ENCODE measurements around the gene DENND5A. TPM values are rescaled to one million over a fixed set of nuclear protein-coding genes. Genes with fewer than 3 reads are reported as not detected.
"Not testable (repeated sequence)": the region's sequence is repeated elsewhere in the genome, so short reads cannot be mapped to it uniquely, and the experiment has no call there.

Gene DENND5A
- total RNA-seq, 1 experiment from 2014 or later = 110 TPM

GRCh38 chr11:9251311-9251710 is 13.8 kb downstream of the DENND5A start:
- Histone ChIP-seq H3K27me3 (ENCODE audit: control insufficient read depth, insufficient read depth, low read length) (no peaks in the 10 kb centered on the region), H3K4me3 (ENCODE audit: insufficient read depth, low read depth, low read length) (no peak overlapping the region), H3K36me3 (replicated peaks; ENCODE audit: control insufficient read depth, insufficient read depth, low read length) (no peaks in the 10 kb centered on the region)
- DNase-seq = no peak

GRCh38 chr11:9250139-9250582 is 15.0 kb downstream of the DENND5A start:
- no peak for DNase-seq
- Histone ChIP-seq H3K36me3 (replicated peaks; ENCODE audit: control insufficient read depth, insufficient read depth, low read length) (no peaks in the 10 kb centered on the region), H3K27me3 (ENCODE audit: control insufficient read depth, insufficient read depth, low read length) (no peaks in the 10 kb centered on the region), H3K4me3 (ENCODE audit: insufficient read depth, low read depth, low read length) (no peak overlapping the region)

- Histone ChIP-seq H3K36me3 (replicated peaks; ENCODE audit: control insufficient read depth, insufficient read depth, low read length) (no peaks in the 10 kb centered on the region), H3K27me3 (ENCODE audit: control insufficient read depth, insufficient read depth, low read length) (no peaks in the 10 kb centered on the region), H3K4me3 (ENCODE audit: insufficient read depth, low read depth, low read length) (no peak overlapping the region)
- DNase-seq = no peak
These were observed 15.9 kb downstream of the DENND5A start for GRCh38 chr11:9249252-9249651.

- no peaks in the 10 kb centered on the region for H3K27me3 ChIP-seq (ENCODE audit: control insufficient read depth, insufficient read depth, low read length)
- no peak overlapping the region for H3K4me3 ChIP-seq (ENCODE audit: insufficient read depth, low read depth, low read length)
- no peak for DNase-seq
- H3K36me3 ChIP-seq (replicated peaks; ENCODE audit: control insufficient read depth, insufficient read depth, low read length) = no peaks in the 10 kb centered on the region
These were observed 17.3 kb downstream of the DENND5A start for GRCh38 chr11:9247863-9248262.

- not testable (repeated sequence) for DNase-seq; H3K4me3 ChIP-seq (ENCODE audit: insufficient read depth, low read depth, low read length); H3K36me3 ChIP-seq (replicated peaks; ENCODE audit: control insufficient read depth, insufficient read depth, low read length); H3K27me3 ChIP-seq (ENCODE audit: control insufficient read depth, insufficient read depth, low read length)
These were observed 28.9 kb downstream of the DENND5A start for GRCh38 chr11:9236242-9236641.

GRCh38 chr11:9232482-9232881 is 32.7 kb downstream of the DENND5A start:
- H3K4me3 ChIP-seq (ENCODE audit: insufficient read depth, low read depth, low read length) = no peak overlapping the region
- no peak for DNase-seq
- H3K27me3 ChIP-seq (ENCODE audit: control insufficient read depth, insufficient read depth, low read length) = peaks cover 9% of the 10 kb centered on the region; the same call in 1 of the 2 replicates
- H3K36me3 ChIP-seq (replicated peaks; ENCODE audit: control insufficient read depth, insufficient read depth, low read length) = no peaks in the 10 kb centered on the region; the same call in 1 of the 2 replicates

- no peak overlapping the region for H3K4me3 ChIP-seq (ENCODE audit: insufficient read depth, low read depth, low read length)
- peak; percentile 33 for DNase-seq
These were observed 33.3 kb downstream of the DENND5A start for GRCh38 chr11:9231848-9232177.

GRCh38 chr11:9230296-9230695 is 34.9 kb downstream of the DENND5A start:
- no peaks in the 10 kb centered on the region for H3K36me3 ChIP-seq (replicated peaks; ENCODE audit: control insufficient read depth, insufficient read depth, low read length)
- H3K4me3 ChIP-seq (ENCODE audit: insufficient read depth, low read depth, low read length) = no peak overlapping the region
- peaks cover 9% of the 10 kb centered on the region; the same call in 1 of the 2 replicates for H3K27me3 ChIP-seq (ENCODE audit: control insufficient read depth, insufficient read depth, low read length)
- no peak for DNase-seq

More at GRCh38 chr11:9231848-9232177, 33.3 kb downstream of the DENND5A start:
- Histone ChIP-seq H3K36me3 (replicated peaks; ENCODE audit: control insufficient read depth, insufficient read depth, low read length) (no peaks in the 10 kb centered on the region; the same call in 1 of the 2 replicates), H3K27me3 (ENCODE audit: control insufficient read depth, insufficient read depth, low read length) (peaks cover 9% of the 10 kb centered on the region; the same call in 1 of the 2 replicates)

- no peak for DNase-seq
- peaks cover 9% of the 10 kb centered on the region; the same call in 1 of the 2 replicates for H3K27me3 ChIP-seq (ENCODE audit: control insufficient read depth, insufficient read depth, low read length)
- no peaks in the 10 kb centered on the region for H3K36me3 ChIP-seq (replicated peaks; ENCODE audit: control insufficient read depth, insufficient read depth, low read length)
- no peak overlapping the region for H3K4me3 ChIP-seq (ENCODE audit: insufficient read depth, low read depth, low read length)
These were observed 37.1 kb downstream of the DENND5A start for GRCh38 chr11:9228091-9228490.

- Histone ChIP-seq H3K36me3 (replicated peaks; ENCODE audit: control insufficient read depth, insufficient read depth, low read length) (no peaks in the 10 kb centered on the region), H3K4me3 (ENCODE audit: insufficient read depth, low read depth, low read length) (no peak overlapping the region), H3K27me3 (ENCODE audit: control insufficient read depth, insufficient read depth, low read length) (peaks cover 4% of the 10 kb centered on the region; the same call in 1 of the 2 replicates)
- no peak for DNase-seq
These were observed 39.3 kb downstream of the DENND5A start for GRCh38 chr11:9225748-9226298.

- no peak for DNase-seq
- H3K36me3 ChIP-seq (replicated peaks; ENCODE audit: control insufficient read depth, insufficient read depth, low read length) = no peaks in the 10 kb centered on the region
These were observed 42.5 kb downstream of the DENND5A start for GRCh38 chr11:9222654-9223053.

GRCh38 chr11:9220853-9221252 is 44.3 kb downstream of the DENND5A start:
- not testable (repeated sequence) for H3K36me3 ChIP-seq (replicated peaks; ENCODE audit: control insufficient read depth, insufficient read depth, low read length); DNase-seq; H3K27me3 ChIP-seq (ENCODE audit: control insufficient read depth, insufficient read depth, low read length); H3K4me3 ChIP-seq (ENCODE audit: insufficient read depth, low read depth, low read length)

More at GRCh38 chr11:9222654-9223053, 42.5 kb downstream of the DENND5A start:
- Histone ChIP-seq H3K4me3 (ENCODE audit: insufficient read depth, low read depth, low read length) (no peak overlapping the region), H3K27me3 (ENCODE audit: control insufficient read depth, insufficient read depth, low read length) (no peaks in the 10 kb centered on the region)

- Histone ChIP-seq H3K4me3 (ENCODE audit: insufficient read depth, low read depth, low read length) (no peak overlapping the region), H3K36me3 (replicated peaks; ENCODE audit: control insufficient read depth, insufficient read depth, low read length) (no peaks in the 10 kb centered on the region), H3K27me3 (ENCODE audit: control insufficient read depth, insufficient read depth, low read length) (no peaks in the 10 kb centered on the region)
- no peak for DNase-seq
These were observed 45.6 kb downstream of the DENND5A start for GRCh38 chr11:9219572-9219971.

- no peaks in the 10 kb centered on the region for H3K27me3 ChIP-seq (ENCODE audit: control insufficient read depth, insufficient read depth, low read length)
- H3K4me3 ChIP-seq (ENCODE audit: insufficient read depth, low read depth, low read length) = no peak overlapping the region
- H3K36me3 ChIP-seq (replicated peaks; ENCODE audit: control insufficient read depth, insufficient read depth, low read length) = no peaks in the 10 kb centered on the region
- no peak for DNase-seq
These were observed 46.0 kb downstream of the DENND5A start for GRCh38 chr11:9219115-9219514.

GRCh38 chr11:9214765-9215164 is 50.4 kb downstream of the DENND5A start:
- Histone ChIP-seq H3K4me3 (ENCODE audit: insufficient read depth, low read depth, low read length) (no peak overlapping the region), H3K36me3 (replicated peaks; ENCODE audit: control insufficient read depth, insufficient read depth, low read length) (no peaks in the 10 kb centered on the region), H3K27me3 (ENCODE audit: control insufficient read depth, insufficient read depth, low read length) (no peaks in the 10 kb centered on the region)
- no peak for DNase-seq

- DNase-seq = no peak
- Histone ChIP-seq H3K36me3 (replicated peaks; ENCODE audit: control insufficient read depth, insufficient read depth, low read length) (no peaks in the 10 kb centered on the region), H3K27me3 (ENCODE audit: control insufficient read depth, insufficient read depth, low read length) (no peaks in the 10 kb centered on the region), H3K4me3 (ENCODE audit: insufficient read depth, low read depth, low read length) (no peak overlapping the region)
These were observed 53.8 kb downstream of the DENND5A start for GRCh38 chr11:9211322-9211721.

All from H7 (cell line).